D721Med (cell line): Measurements from ENCODE around the gene BCAS4.

ENCODE experiments used
- DNase-seq: peaks from one replicate; pipeline ENCODE4 v3.0.0; 2011; ENCODE audit warnings: low spot score; ENCODE audit not compliant: insufficient read length
- FAIRE-seq: peaks from 2 replicates; lab custom pipeline; 2011; peaks lifted over from hg19 to GRCh38; lab: Jason Lieb, UNC
- TF ChIP-seq, protein P1 (sequence below): IDR thresholded peaks from 2 replicates; pipeline ENCODE4 v1.5.1; 2012; ENCODE audit warnings: mild to moderate bottlenecking, control low read depth; ENCODE audit not compliant: insufficient read depth; ENCODE audit errors: missing control alignments

Gene BCAS4

DNA sequence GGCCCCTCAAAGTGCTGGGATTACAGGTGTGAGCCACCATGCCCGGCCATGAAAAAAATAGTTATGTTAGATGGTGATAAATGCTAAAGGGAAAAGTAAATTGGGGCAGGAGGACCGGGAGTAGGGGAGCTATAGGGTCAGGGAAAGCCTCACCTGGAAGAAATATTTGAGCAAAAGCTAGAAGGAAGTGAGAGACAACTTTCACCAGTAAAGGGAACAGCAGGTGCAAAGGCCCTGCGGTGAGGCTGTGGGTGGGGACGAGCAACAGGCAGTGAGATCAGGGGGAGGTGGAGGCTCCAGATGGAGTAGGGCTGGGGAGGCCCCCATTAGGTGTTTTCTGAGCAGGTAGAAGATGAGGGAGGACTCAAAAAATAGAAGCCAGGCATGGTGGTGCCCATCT is 16.0 kb downstream of the BCAS4 start:
- TF ChIP-seq, protein P1, sequence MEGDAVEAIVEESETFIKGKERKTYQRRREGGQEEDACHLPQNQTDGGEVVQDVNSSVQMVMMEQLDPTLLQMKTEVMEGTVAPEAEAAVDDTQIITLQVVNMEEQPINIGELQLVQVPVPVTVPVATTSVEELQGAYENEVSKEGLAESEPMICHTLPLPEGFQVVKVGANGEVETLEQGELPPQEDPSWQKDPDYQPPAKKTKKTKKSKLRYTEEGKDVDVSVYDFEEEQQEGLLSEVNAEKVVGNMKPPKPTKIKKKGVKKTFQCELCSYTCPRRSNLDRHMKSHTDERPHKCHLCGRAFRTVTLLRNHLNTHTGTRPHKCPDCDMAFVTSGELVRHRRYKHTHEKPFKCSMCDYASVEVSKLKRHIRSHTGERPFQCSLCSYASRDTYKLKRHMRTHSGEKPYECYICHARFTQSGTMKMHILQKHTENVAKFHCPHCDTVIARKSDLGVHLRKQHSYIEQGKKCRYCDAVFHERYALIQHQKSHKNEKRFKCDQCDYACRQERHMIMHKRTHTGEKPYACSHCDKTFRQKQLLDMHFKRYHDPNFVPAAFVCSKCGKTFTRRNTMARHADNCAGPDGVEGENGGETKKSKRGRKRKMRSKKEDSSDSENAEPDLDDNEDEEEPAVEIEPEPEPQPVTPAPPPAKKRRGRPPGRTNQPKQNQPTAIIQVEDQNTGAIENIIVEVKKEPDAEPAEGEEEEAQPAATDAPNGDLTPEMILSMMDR = no peak
- DNase-seq = no peak
- no peak for FAIRE-seq

DNA sequence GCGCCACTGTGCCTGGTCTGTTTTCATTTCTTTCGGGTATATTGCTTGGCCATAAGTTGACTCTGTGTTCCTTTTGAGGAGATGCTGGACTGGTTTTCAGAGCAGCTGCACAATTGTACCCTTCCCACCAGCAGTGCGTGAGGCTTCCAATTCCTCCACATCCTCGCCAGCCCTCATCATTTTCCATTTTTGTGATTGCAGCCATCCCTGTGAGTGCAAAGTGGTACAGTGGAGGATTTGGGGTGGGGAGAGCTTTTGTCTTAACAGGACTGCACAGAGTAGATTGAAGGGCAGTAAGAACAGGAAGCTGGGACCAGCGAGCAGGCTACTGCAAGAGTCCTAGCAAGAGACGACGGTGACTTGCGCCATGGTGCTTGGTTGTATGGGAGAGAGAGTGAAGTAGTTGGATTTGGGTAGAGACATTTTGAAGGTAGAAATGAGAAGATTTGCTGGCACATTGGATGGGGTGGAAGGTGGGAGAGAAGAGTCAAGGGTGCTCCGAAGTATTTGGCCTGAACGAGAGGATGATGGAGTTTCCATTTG is 18.3 kb downstream of the BCAS4 start:
- no peak for FAIRE-seq
- no peak for DNase-seq
- TF ChIP-seq, protein P1 = no peak

DNA sequence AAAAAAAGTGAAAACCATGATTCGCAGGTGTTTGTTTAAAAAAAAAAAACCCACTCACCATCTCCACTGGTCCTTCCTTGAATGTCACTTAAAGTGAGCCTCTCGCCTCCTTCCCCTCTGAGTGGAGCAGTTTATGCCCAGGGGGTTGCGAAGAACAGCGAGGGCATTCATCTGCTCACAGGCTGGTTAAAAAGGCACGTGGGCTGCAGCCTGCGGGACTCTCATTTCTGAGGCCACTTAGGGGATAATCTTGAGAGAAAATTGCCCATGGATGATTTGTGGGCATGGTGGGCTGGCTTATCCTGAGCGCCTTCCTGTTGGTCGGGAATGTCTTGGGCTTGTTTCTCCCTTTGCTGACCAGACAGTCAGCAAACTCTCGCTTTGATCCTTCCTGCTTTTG is 18.9 kb downstream of the BCAS4 start:
- no peak for DNase-seq
- no peak for FAIRE-seq
- TF ChIP-seq, protein P1 = no peak

DNA sequence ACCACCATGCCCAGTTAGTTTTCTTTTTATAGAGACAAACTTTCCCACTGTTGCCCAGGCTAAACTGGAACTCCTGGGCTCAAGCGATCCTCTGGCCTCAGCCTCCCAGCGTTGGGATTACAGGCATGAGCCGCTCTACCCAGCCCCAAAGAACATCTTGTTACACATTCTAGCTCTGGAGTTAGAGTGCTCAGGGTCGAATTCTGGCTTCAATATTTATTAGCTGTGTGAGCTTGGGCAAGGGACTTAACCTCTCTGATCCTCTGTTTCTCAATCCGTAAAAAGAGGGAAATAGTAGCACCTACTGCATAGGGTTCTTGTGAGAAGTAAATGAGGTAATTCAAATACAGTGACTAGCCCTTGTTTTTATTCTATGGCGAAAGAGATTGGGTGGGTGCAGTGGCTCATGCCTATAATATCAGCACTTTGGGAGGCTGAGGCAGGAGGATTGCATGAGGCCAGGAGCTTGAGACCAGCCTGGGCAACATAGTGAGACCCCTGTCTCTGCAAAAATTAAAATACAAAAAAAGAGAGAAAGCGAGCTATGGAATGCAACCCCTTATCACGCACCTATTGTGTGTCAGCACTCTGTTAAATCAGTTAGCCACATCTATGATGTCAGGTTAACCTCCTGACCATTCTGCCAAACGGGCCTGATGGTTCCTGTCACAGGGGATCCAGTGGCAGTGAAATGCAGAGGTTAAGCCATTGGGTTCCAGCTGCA is 19.7 kb downstream of the BCAS4 start:
- FAIRE-seq (no peak), DNase-seq (no peak)
- TF ChIP-seq, protein P1 = no peak

DNA sequence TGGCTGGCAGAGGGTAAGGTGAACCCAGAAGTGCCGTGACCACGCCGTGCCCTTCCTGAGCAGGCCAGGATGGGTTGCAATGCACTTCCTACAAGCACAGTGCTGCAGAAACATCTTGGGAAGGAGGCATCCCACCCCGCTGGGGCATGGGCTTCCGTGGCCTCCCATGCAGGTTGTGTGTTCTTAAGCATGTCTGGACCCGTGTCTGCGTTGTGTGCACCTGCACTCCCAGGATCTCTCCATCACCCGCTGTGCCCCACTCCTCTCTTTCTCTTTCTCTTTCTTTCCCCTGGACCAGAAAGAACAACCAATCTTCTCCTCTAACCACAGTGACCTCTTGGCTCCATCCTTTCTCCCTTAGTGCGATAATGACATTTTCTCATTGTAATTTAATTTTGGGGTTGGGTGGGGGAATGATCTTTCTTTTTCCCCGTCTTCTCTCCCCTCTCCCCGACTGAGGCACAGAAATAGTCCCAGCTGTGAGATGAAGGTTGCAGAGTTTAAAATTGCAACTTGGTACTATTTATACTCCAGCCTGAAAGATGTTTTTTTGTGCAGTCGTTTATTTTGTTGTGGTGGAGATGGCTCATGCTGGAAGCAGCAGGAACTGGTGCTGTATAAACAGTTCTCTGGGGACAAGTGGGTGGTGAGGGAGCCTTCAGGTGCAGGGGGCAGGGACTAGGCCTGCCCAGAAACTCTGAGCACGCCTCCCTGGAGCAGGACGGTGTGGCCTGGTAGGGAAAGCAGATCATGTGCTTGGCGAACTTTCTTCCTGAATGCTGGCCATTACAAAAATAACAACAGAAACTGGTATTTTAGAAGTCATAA is 20.5 kb downstream of the BCAS4 start:
- TF ChIP-seq, protein P1 = no peak
- DNase-seq (no peak), FAIRE-seq (no peak)

DNA sequence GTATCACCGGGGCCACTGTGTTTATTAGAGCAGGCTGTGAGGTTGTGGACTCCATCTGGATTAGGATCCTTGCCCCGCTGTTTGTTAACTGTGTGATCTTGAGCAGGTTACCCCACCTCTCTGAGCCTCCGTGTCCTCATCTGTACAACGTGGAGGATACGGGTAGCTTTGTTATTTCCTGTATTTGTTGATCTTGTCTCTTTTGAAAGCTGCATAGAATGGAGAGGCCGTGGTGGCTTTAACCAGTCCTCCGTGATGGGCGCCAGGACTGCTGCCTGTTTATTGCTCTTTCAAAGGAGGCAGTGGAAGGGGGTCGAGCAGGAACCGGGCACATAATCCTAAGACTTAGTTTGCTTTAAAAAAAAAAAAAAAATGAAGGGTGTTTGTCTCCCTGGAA is 22.9 kb downstream of the BCAS4 start:
- DNase-seq (no peak), FAIRE-seq (no peak)
- TF ChIP-seq, protein P1 = no peak
